K562 (cell line): ENCODE data around the gene MROH8. TPM values are rescaled to one million over a fixed set of nuclear protein-coding genes. Genes with fewer than 3 reads are reported as not detected.

ENCODE experiments used
- BCOR ChIP-seq: fragments of 450-650 bp; IDR thresholded peaks from 2 replicates; pipeline ENCODE4 v1.6.1; 2016
- BHLHE40 ChIP-seq: IDR thresholded peaks from 2 replicates; pipeline ENCODE4 v1.6.1; 2011; ENCODE audit warnings: low read length, improper control_type of control experiment
- CSDE1 ChIP-seq, 2 experiments: fragments of 450-650 bp; IDR thresholded peaks; 2 replicates each; pipeline ENCODE4 v1.6.1; 2016; ENCODE audit warnings: mild to moderate bottlenecking in 1 of 2
- EGR1 ChIP-seq: fragments of 450-650 bp; conservative IDR thresholded peaks from 2 replicates; pipeline ENCODE4 v1.6.1; 2017; ENCODE audit warnings: mild to moderate bottlenecking
- FOXM1 ChIP-seq, 2 experiments: fragments of 450-650 bp in 1 of 2; sonication (generic) in 1 of 2; formaldehyde crosslinking in 1 of 2; IDR thresholded peaks; 2 replicates each; pipeline versions ENCODE4 v1.6.1 to v1.9.0; 2017 to 2022; ENCODE audit warnings: low read depth in 2 of 2, mild to moderate bottlenecking in 2 of 2, missing genetic modification reagents in 1 of 2, moderate library complexity in 1 of 2
- FUS ChIP-seq: fragments of 200-400 bp; formaldehyde crosslinking; optimal IDR thresholded peaks from 2 replicates; pipeline ENCODE3; 2017; ENCODE audit warnings: low read depth, low read length
- GATAD2A ChIP-seq: fragments of 450-650 bp; IDR thresholded peaks from 2 replicates; pipeline ENCODE4 v1.6.1; 2017
- HEY1 ChIP-seq: fragments of 250-450 bp; sonication (Bioruptor Pico); IDR thresholded peaks from 2 replicates; pipeline ENCODE4 v1.5.0; 2020; ENCODE audit warnings: mild to moderate bottlenecking, moderate library complexity, borderline replicate concordance
- KLF1 ChIP-seq: fragments of 450-650 bp; IDR thresholded peaks from 2 replicates; pipeline ENCODE4 v1.6.1; 2016; ENCODE audit warnings: missing genetic modification characterization, missing compliant biosample characterization
- MTA3 ChIP-seq: fragments of 450-650 bp; formaldehyde crosslinking; IDR thresholded peaks from 2 replicates; pipeline ENCODE4 v1.6.1; 2017; ENCODE audit warnings: mild to moderate bottlenecking, borderline replicate concordance
- MYBL2 ChIP-seq, 2 experiments: fragments of 450-650 bp in 1 of 2; sonication (generic) in 1 of 2; formaldehyde crosslinking in 1 of 2; IDR thresholded peaks; 2 replicates each; pipeline versions ENCODE4 v1.6.1 to v1.8.1; 2017 to 2022; ENCODE audit warnings: borderline replicate concordance in 1 of 2, inconsistent platforms in 1 of 2, low read depth in 1 of 2, mild to moderate bottlenecking in 1 of 2, missing genetic modification reagents in 1 of 2, moderate library complexity in 1 of 2
- PRMT5 ChIP-seq: sonication (generic); formaldehyde crosslinking; IDR thresholded peaks from 2 replicates; pipeline ENCODE4 v1.5.0; 2020; ENCODE audit warnings: missing genetic modification reagents
- SMARCE1 ChIP-seq: fragments of 450-650 bp; IDR thresholded peaks from 2 replicates; pipeline ENCODE4 v1.7.1; 2016; ENCODE audit warnings: mild to moderate bottlenecking
- TRIM24 ChIP-seq, 2 experiments: fragments of 450-650 bp; IDR thresholded peaks; 2 replicates each; pipeline ENCODE4 v1.6.1; 2016
- ZFP1 ChIP-seq: fragments of 450-650 bp; formaldehyde crosslinking; IDR thresholded peaks from 2 replicates; pipeline ENCODE4 v1.4.0; 2020; ENCODE audit warnings: mild to moderate bottlenecking, mixed read lengths
- ZFP36 ChIP-seq: fragments of 150-350 bp; IDR thresholded peaks from 2 replicates; pipeline ENCODE4 v1.6.1; 2018; ENCODE audit warnings: low read length, low read depth; ENCODE audit not compliant: partially characterized antibody
- ZNF316 ChIP-seq: fragments of 450-650 bp; IDR thresholded peaks from 2 replicates; pipeline ENCODE4 v1.6.1; 2016
- ZNF551 ChIP-seq: fragments of 250-450 bp; sonication (Bioruptor Pico); IDR thresholded peaks from 2 replicates; pipeline ENCODE4 v1.5.0; 2021; ENCODE audit warnings: mild to moderate bottlenecking, moderate library complexity
- polyA plus RNA-seq, 8 experiments: library from polyadenylated mRNA; depleted of rRNA in 4 of 8; stranded (reverse) in 5 of 8; unstranded in 3 of 8; fragments of >200 nt; fragmentation: Nextera tagmentation in 2 of 8; fragmentation: Illumina TruSeq in 1 of 8; extraction: Ambion mirVana in 2 of 8; extraction: Trizol in 1 of 8; gene quantifications; 2 replicates each; pipeline versions ENCODE4 v1.2.1 to v1.2.3, GENCODE V29; 2011 to 2014; ENCODE audit warnings: inconsistent platforms in 1 of 8, missing spikeins in 1 of 8
- total RNA-seq, 7 experiments: library from RNA; depleted of rRNA in 6 of 7; stranded (reverse); fragments of >200 nt in 6 of 7; fragmentation: Illumina TruSeq in 2 of 7; extraction: Trizol in 2 of 7; gene quantifications; 2 replicates each; pipeline versions ENCODE4 v1.2.1 to v1.2.3, GENCODE V29; 2011 to 2021; ENCODE audit warnings: low replicate concordance in 1 of 7
- TF ChIP-seq, protein P1 (sequence below), 2 experiments: fragments of 150-350 bp in 1 of 2; IDR thresholded peaks; 2 replicates each; pipeline ENCODE4 v1.6.1; 2012 to 2016; ENCODE audit warnings: low read depth in 2 of 2, low read length in 2 of 2, mild to moderate bottlenecking in 1 of 2, moderate library complexity in 1 of 2
- TF ChIP-seq, protein P2 (sequence below): fragments of 250-450 bp; sonication (Bioruptor Pico); IDR thresholded peaks from 2 replicates; pipeline ENCODE4 v1.4.0; 2020; ENCODE audit warnings: mild to moderate bottlenecking, moderate library complexity, borderline replicate concordance
- TF ChIP-seq, protein P3 (sequence below): fragments of 450-650 bp; conservative IDR thresholded peaks from 2 replicates; pipeline ENCODE4 v1.6.1; 2016; ENCODE audit warnings: missing genetic modification characterization, low read depth, mild to moderate bottlenecking, missing compliant biosample characterization, moderate library complexity

Gene MROH8
- total and polyA plus RNA-seq, 9 of the 15 experiments (the other 6 are each of a cell fraction or from before 2014, with no cell fraction given) = 0.21 to 1.5 (median 0.78) TPM

DNA sequence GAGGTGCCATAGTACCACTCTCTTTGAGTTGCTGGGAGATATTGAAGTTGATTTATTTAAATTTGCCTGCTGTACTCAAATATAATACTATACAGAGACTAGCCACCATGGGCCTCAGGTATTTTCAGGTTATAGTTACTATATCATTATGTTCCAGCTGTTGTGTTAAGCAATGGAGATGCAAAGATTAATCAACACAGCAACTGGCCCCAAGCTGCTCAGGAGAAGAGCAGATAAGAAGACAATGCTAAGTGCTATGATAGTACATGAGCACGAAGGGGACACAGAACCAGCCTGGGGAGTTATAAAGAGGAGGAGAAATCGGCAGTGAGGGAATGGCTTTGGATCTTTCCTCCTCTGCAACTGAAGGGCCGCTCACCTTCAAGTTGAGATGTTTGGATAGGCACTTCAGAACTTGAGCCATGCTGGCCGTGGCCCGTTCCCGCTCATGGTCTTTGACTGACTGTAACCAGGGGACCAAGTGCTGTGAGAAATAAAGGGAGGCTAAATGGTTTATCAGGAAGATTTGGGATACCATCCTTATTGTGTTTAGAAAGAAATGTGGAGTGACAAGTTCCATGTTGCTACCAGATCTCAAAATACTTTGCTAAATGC is 24.6 kb downstream of the MROH8 start (continued):
- no peak for TF ChIP-seq ZNF551 (CRISPR knock-in tag)
- 0 out of 2 replicates have a peak, but pooled peaks have one; percentile 52 for TF ChIP-seq GATAD2A
- TF ChIP-seq, protein P1, sequence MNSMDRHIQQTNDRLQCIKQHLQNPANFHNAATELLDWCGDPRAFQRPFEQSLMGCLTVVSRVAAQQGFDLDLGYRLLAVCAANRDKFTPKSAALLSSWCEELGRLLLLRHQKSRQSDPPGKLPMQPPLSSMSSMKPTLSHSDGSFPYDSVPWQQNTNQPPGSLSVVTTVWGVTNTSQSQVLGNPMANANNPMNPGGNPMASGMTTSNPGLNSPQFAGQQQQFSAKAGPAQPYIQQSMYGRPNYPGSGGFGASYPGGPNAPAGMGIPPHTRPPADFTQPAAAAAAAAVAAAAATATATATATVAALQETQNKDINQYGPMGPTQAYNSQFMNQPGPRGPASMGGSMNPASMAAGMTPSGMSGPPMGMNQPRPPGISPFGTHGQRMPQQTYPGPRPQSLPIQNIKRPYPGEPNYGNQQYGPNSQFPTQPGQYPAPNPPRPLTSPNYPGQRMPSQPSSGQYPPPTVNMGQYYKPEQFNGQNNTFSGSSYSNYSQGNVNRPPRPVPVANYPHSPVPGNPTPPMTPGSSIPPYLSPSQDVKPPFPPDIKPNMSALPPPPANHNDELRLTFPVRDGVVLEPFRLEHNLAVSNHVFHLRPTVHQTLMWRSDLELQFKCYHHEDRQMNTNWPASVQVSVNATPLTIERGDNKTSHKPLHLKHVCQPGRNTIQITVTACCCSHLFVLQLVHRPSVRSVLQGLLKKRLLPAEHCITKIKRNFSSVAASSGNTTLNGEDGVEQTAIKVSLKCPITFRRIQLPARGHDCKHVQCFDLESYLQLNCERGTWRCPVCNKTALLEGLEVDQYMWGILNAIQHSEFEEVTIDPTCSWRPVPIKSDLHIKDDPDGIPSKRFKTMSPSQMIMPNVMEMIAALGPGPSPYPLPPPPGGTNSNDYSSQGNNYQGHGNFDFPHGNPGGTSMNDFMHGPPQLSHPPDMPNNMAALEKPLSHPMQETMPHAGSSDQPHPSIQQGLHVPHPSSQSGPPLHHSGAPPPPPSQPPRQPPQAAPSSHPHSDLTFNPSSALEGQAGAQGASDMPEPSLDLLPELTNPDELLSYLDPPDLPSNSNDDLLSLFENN (IDR thresholded peaks at IDR 0.05; ENCODE audit: low read depth in 2 of 2, low read length in 2 of 2) = peak in 1 of 2 experiments; percentile 94; a peak in 2 of 4 replicates
- peak; percentile 58 for TF ChIP-seq BCOR
- TF ChIP-seq HEY1 (CRISPR knock-in tag) = peak; percentile 23; the same call in 1 of the 2 replicates
- TF ChIP-seq MYBL2 (IDR thresholded peaks at IDR 0.05; ENCODE audit: low read depth) = no peak
- no peak for TF ChIP-seq MYBL2 (CRISPR knock-in tag; IDR thresholded peaks at IDR 0.05; ENCODE audit: borderline replicate concordance)
- no peak for TF ChIP-seq PRMT5 (CRISPR knock-in tag)
- TF ChIP-seq ZFP1 = 0 out of 2 replicates have a peak, but pooled peaks have one; percentile 32
- 0 out of 2 replicates have a peak, but pooled peaks have one; percentile 32 for TF ChIP-seq BHLHE40
- peak; percentile 92 for TF ChIP-seq FOXM1 (IDR thresholded peaks at IDR 0.05; ENCODE audit: low read depth)
- TF ChIP-seq FOXM1 (CRISPR knock-in tag; IDR thresholded peaks at IDR 0.05; ENCODE audit: low read depth) = no peak
- TF ChIP-seq CSDE1 (IDR thresholded peaks at IDR 0.05) = no peak
- TF ChIP-seq EGR1 = no peak
- TF ChIP-seq, protein P2, sequence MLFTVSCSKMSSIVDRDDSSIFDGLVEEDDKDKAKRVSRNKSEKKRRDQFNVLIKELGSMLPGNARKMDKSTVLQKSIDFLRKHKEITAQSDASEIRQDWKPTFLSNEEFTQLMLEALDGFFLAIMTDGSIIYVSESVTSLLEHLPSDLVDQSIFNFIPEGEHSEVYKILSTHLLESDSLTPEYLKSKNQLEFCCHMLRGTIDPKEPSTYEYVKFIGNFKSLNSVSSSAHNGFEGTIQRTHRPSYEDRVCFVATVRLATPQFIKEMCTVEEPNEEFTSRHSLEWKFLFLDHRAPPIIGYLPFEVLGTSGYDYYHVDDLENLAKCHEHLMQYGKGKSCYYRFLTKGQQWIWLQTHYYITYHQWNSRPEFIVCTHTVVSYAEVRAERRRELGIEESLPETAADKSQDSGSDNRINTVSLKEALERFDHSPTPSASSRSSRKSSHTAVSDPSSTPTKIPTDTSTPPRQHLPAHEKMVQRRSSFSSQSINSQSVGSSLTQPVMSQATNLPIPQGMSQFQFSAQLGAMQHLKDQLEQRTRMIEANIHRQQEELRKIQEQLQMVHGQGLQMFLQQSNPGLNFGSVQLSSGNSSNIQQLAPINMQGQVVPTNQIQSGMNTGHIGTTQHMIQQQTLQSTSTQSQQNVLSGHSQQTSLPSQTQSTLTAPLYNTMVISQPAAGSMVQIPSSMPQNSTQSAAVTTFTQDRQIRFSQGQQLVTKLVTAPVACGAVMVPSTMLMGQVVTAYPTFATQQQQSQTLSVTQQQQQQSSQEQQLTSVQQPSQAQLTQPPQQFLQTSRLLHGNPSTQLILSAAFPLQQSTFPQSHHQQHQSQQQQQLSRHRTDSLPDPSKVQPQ (CRISPR knock-in tag) = no peak
- peak; percentile 96 to 97 for TF ChIP-seq TRIM24 (IDR thresholded peaks at IDR 0.05)
- TF ChIP-seq KLF1 (tag) = no peak
- peak; percentile 67; the same call in 1 of the 2 replicates for TF ChIP-seq MTA3
- peak; percentile 47 for TF ChIP-seq ZFP36
- TF ChIP-seq FUS = no peak
- peak; percentile 87 for TF ChIP-seq SMARCE1
- TF ChIP-seq ZNF316 = no peak
- TF ChIP-seq, protein P3, sequence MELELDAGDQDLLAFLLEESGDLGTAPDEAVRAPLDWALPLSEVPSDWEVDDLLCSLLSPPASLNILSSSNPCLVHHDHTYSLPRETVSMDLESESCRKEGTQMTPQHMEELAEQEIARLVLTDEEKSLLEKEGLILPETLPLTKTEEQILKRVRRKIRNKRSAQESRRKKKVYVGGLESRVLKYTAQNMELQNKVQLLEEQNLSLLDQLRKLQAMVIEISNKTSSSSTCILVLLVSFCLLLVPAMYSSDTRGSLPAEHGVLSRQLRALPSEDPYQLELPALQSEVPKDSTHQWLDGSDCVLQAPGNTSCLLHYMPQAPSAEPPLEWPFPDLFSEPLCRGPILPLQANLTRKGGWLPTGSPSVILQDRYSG (tag) = no peak
